NCI-H526 treated with DMSO at 0.1 percent for 48 hours (cell line): Measurements from ENCODE around the gene OPN4.
"Not testable (repeated sequence)": the region's sequence is repeated elsewhere in the genome, so short reads cannot be mapped to it uniquely, and the experiment has no call there.

Experiments used
- DNase-seq: peaks from one replicate; lab custom pipeline; 2025; lab: John Stamatoyannopoulos, UW

Gene OPN4

GRCh38 chr10:86654411-86655172, at the start of gene OPN4:
Gene OPN4 (plus strand): TSS chr10:86654547. CDS start chr10:86654784, 237 bp downstream.
- no peak for DNase-seq

- DNase-seq = no peak
Measured at GRCh38 chr10:86607674-86608073, 46.7 kb upstream of the OPN4 start.

- no peak for DNase-seq
Measured at GRCh38 chr10:86609920-86610319, 44.4 kb upstream of the OPN4 start.

GRCh38 chr10:86611386-86611785, 43.0 kb upstream of the OPN4 start:
- no peak for DNase-seq

GRCh38 chr10:86613096-86613495, 41.3 kb upstream of the OPN4 start:
- DNase-seq = no peak

- DNase-seq = no peak
Measured at GRCh38 chr10:86613905-86614304, 40.4 kb upstream of the OPN4 start.

- DNase-seq = no peak
Measured at GRCh38 chr10:86614853-86615252, 39.5 kb upstream of the OPN4 start.

GRCh38 chr10:86617278-86617677, 37.1 kb upstream of the OPN4 start:
- not testable (repeated sequence) for DNase-seq

GRCh38 chr10:86628311-86628710, 26.0 kb upstream of the OPN4 start:
- DNase-seq = no peak

GRCh38 chr10:86630079-86630478, 24.3 kb upstream of the OPN4 start:
- no peak for DNase-seq

GRCh38 chr10:86632009-86632800, 22.1 kb upstream of the OPN4 start:
- DNase-seq = no peak

GRCh38 chr10:86632951-86633350, 21.4 kb upstream of the OPN4 start:
- DNase-seq = no peak

- DNase-seq = no peak
Measured at GRCh38 chr10:86635402-86635801, 18.9 kb upstream of the OPN4 start.

GRCh38 chr10:86636311-86636710, 18.0 kb upstream of the OPN4 start:
- DNase-seq = no peak

- no peak for DNase-seq
Measured at GRCh38 chr10:86642021-86642420, 12.3 kb upstream of the OPN4 start.

- DNase-seq = no peak
Measured at GRCh38 chr10:86642499-86642898, 11.8 kb upstream of the OPN4 start.

GRCh38 chr10:86644152-86644793, 10.1 kb upstream of the OPN4 start:
- DNase-seq = no peak

- no peak for DNase-seq
Measured at GRCh38 chr10:86644794-86645445, 9.4 kb upstream of the OPN4 start.

- DNase-seq = not testable (repeated sequence)
Measured at GRCh38 chr10:86645621-86646165, 8.7 kb upstream of the OPN4 start.

GRCh38 chr10:86646532-86646931, 7.8 kb upstream of the OPN4 start:
- DNase-seq = no peak

- DNase-seq = no peak
Measured at GRCh38 chr10:86646933-86647332, 7.4 kb upstream of the OPN4 start.
